CD14-positive monocyte (primary cell): ENCODE data around the gene THSD4. TPM values are rescaled to one million over a fixed set of nuclear protein-coding genes. Genes with fewer than 3 reads are reported as not detected.

Source experiments
- DNase-seq, 3 donors: peaks; one replicate each; pipeline ENCODE4 v3.0.0-alpha.2; 2011 to 2022
- H2AFZ ChIP-seq: 2 replicates; pipeline ENCODE4 v1.6.0; 2012; ENCODE audit warnings: mild to moderate bottlenecking, low read depth, low read length, inconsistent platforms; ENCODE audit not compliant: insufficient read depth, poor library complexity, severe bottlenecking
- H3K27ac ChIP-seq, 2 donors: 1 replicate in 1 of 2; 2 replicates in 1 of 2; pipeline ENCODE4 v1.5.1; 2012 to 2013; ENCODE audit warnings: low read length in 2 of 2, control low read depth in 1 of 2, inconsistent platforms in 1 of 2, low read depth in 1 of 2, mild to moderate bottlenecking in 1 of 2
- H3K27me3 ChIP-seq, 2 donors: one replicate each; pipeline versions ENCODE4 v1.6.0 to v1.6.1; 2011 to 2013; ENCODE audit warnings: low read length in 2 of 2; ENCODE audit not compliant: control insufficient read depth in 2 of 2, insufficient read depth in 2 of 2
- H3K36me3 ChIP-seq, 2 donors: replicated peaks in 1 of 2; 1 replicate in 1 of 2; 2 replicates in 1 of 2; pipeline versions ENCODE4 v1.5.1 to v1.6.1; 2012 to 2013; ENCODE audit warnings: low read length in 2 of 2, control low read depth in 1 of 2, inconsistent platforms in 1 of 2, mild to moderate bottlenecking in 1 of 2; ENCODE audit not compliant: insufficient read depth in 2 of 2, control insufficient read depth in 1 of 2
- H3K4me1 ChIP-seq, 2 donors: 1 replicate in 1 of 2; 2 replicates in 1 of 2; pipeline versions ENCODE4 v1.5.1 to v1.6.1; 2012 to 2013; ENCODE audit warnings: low read length in 2 of 2, control low read depth in 1 of 2, inconsistent platforms in 1 of 2, mild to moderate bottlenecking in 1 of 2, moderate library complexity in 1 of 2; ENCODE audit not compliant: insufficient read depth in 2 of 2, control insufficient read depth in 1 of 2
- H3K4me2 ChIP-seq: replicated peaks from 2 replicates; pipeline ENCODE3; 2012; ENCODE audit warnings: low read length, moderate library complexity, mild to moderate bottlenecking; ENCODE audit not compliant: poor library complexity, severe bottlenecking; ENCODE audit errors: extremely low read depth
- H3K4me3 ChIP-seq, 3 experiments: fragments of 200-600 bp in 1 of 3; sonication (generic) in 1 of 3; replicated peaks in 1 of 3; 1 replicate in 2 of 3; 2 replicates in 1 of 3; pipeline ENCODE4 v1.5.1; 2011 to 2013; ENCODE audit warnings: low read length in 3 of 3, mild to moderate bottlenecking in 3 of 3, control low read depth in 2 of 3, low read depth in 2 of 3, inconsistent platforms in 1 of 3, moderate library complexity in 1 of 3
- H3K79me2 ChIP-seq: 2 replicates; pipeline ENCODE4 v1.6.0; 2012; ENCODE audit warnings: mild to moderate bottlenecking, control low read depth, inconsistent platforms, low read length, moderate library complexity; ENCODE audit not compliant: insufficient read depth
- H3K9ac ChIP-seq: 2 replicates; pipeline ENCODE4 v1.6.0; 2017; ENCODE audit warnings: low read length, mild to moderate bottlenecking; ENCODE audit not compliant: insufficient read depth, poor library complexity, severe bottlenecking
- H3K9me3 ChIP-seq, 2 donors: replicated peaks in 1 of 2; 1 replicate in 1 of 2; 2 replicates in 1 of 2; pipeline versions ENCODE4 v1.5.1 to v1.6.1; 2012 to 2013; ENCODE audit warnings: low read length in 2 of 2, control low read depth in 1 of 2; ENCODE audit not compliant: control insufficient read depth in 1 of 2, insufficient read depth in 1 of 2
- H4K20me1 ChIP-seq: 2 replicates; pipeline ENCODE4 v1.6.0; 2012; ENCODE audit warnings: mild to moderate bottlenecking, low read length, control low read depth, moderate library complexity; ENCODE audit not compliant: insufficient read depth
- H3K27ac Mint-ChIP-seq, 7 donors: one replicate each; pipeline ENCODE4 v1.8.0; 2020; ENCODE audit warnings: mild to moderate bottlenecking in 7 of 7, mixed read lengths in 7 of 7, moderate library complexity in 6 of 7, inconsistent platforms in 2 of 7
- H3K27me3 Mint-ChIP-seq, 3 donors: one replicate each; pipeline ENCODE4 v1.8.0; 2021 to 2022; ENCODE audit warnings: low read depth in 3 of 3, mild to moderate bottlenecking in 3 of 3, mixed read lengths in 3 of 3, moderate library complexity in 3 of 3, inconsistent platforms in 1 of 3
- H3K36me3 Mint-ChIP-seq, 2 donors: one replicate each; pipeline ENCODE4 v1.8.0; 2020; ENCODE audit warnings: mixed read lengths in 2 of 2, inconsistent platforms in 1 of 2, mild to moderate bottlenecking in 1 of 2
- H3K4me1 Mint-ChIP-seq: one replicate; pipeline ENCODE4 v1.8.0; 2020; ENCODE audit warnings: mild to moderate bottlenecking, mixed read lengths
- H3K4me3 Mint-ChIP-seq, 2 donors: one replicate each; pipeline ENCODE4 v1.8.0; 2020; ENCODE audit warnings: mild to moderate bottlenecking in 2 of 2, mixed read lengths in 2 of 2, moderate library complexity in 1 of 2
- H3K9me3 Mint-ChIP-seq, 7 donors: one replicate each; pipeline ENCODE4 v1.8.0; 2020 to 2022; ENCODE audit warnings: mixed read lengths in 7 of 7, mild to moderate bottlenecking in 6 of 7, moderate library complexity in 6 of 7, inconsistent platforms in 2 of 7
- CTCF ChIP-seq: fragments of 200-600 bp; IDR thresholded peaks from one replicate; pipeline ENCODE4 v1.8.0; 2022; ENCODE audit warnings: antibody characterized with exemption, mild to moderate bottlenecking
- WGBS: methylation state at CpG from one replicate; pipeline ENCODE4 v1.1.5; 2013; ENCODE audit warnings: missing lambda C conversion rate; ENCODE audit not compliant: insufficient coverage; 5-methylcytosine and 5-hydroxymethylcytosine counted together
- intact Hi-C, 2 donors: fragments of 100-400 bp; cut with micrococcal nuclease; formaldehyde crosslinking; loops; one replicate each; pipeline versions ENCODE4 v1.15.0 to v1.15.1; 2023
- polyA plus RNA-seq, 3 donors: library from polyadenylated mRNA; depleted of rRNA in 1 of 3; unstranded in 2 of 3; stranded (reverse) in 1 of 3; fragments of 300-500 nt in 2 of 3; fragments of >200 nt in 1 of 3; fragmentation: Illumina TruSeq in 2 of 3; gene quantifications; 1 replicate in 2 of 3; 2 replicates in 1 of 3; pipeline ENCODE4 v1.2.3, GENCODE V29; 2012 to 2021

Gene THSD4
- polyA plus RNA-seq, 3 donors = not detected

GRCh38 chr15:71385457-71385856, 270.2 kb downstream of the THSD4 start:
- Histone ChIP-seq H3K9me3 (no peaks in the 10 kb centered on the region), H2AFZ (no peak overlapping the region), H4K20me1 (no peaks in the 10 kb centered on the region), H3K4me2 (no peak overlapping the region), H3K9ac (no peak overlapping the region), H3K4me3 (no peak overlapping the region), H3K27ac (no peak overlapping the region), H3K4me1 (no peaks in the 10 kb centered on the region), H3K79me2 (no peaks in the 10 kb centered on the region), H3K27me3 (peaks cover 22 to 27% of the 10 kb centered on the region in 2 donors), H3K36me3 (no peaks in the 10 kb centered on the region)
- Mint-ChIP-seq H3K27ac (no peak overlapping the region), H3K4me1 (no peaks in the 10 kb centered on the region), H3K27me3 (peaks cover 6 to 37% (median 18%) of the 10 kb centered on the region in 3 donors), H3K9me3 (peaks cover 0 to 4% (median 0%) of the 10 kb centered on the region in 7 donors), H3K4me3 (no peak overlapping the region), H3K36me3 (no peaks in the 10 kb centered on the region)
- DNase-seq = no peak
- intact Hi-C loops = no loop called here
- no peak for TF ChIP-seq CTCF
- WGBS = no CpG with 5 or more reads among the region's 5 CpGs

GRCh38 chr15:71386005-71386404, 270.7 kb downstream of the THSD4 start:
- Histone ChIP-seq H3K4me1 (no peaks in the 10 kb centered on the region), H3K27ac (no peak overlapping the region), H3K4me2 (no peak overlapping the region), H3K27me3 (peaks cover 22 to 27% of the 10 kb centered on the region in 2 donors), H2AFZ (no peak overlapping the region), H3K9ac (no peak overlapping the region), H3K79me2 (no peaks in the 10 kb centered on the region), H3K36me3 (no peaks in the 10 kb centered on the region), H4K20me1 (no peaks in the 10 kb centered on the region), H3K4me3 (no peak overlapping the region), H3K9me3 (no peaks in the 10 kb centered on the region)
- 100% methylated on average over 1 of the region's 2 CpGs for WGBS
- no peak for TF ChIP-seq CTCF
- Mint-ChIP-seq H3K4me1 (no peaks in the 10 kb centered on the region), H3K27me3 (peaks cover 7 to 37% (median 18%) of the 10 kb centered on the region in 3 donors), H3K36me3 (no peaks in the 10 kb centered on the region), H3K27ac (no peak overlapping the region), H3K4me3 (no peak overlapping the region), H3K9me3 (peaks cover 0 to 4% (median 0%) of the 10 kb centered on the region in 7 donors)
- DNase-seq = no peak
- intact Hi-C loops = no loop called here
